ENCODE results near the gene SPIRE1. TPM values are rescaled to one million over a fixed set of nuclear protein-coding genes. Genes with fewer than 3 reads are reported as not detected.

The SPIRE1 gene
- total RNA-seq, 4 donors from 2014 or later = 4.7 to 49.5 (median 7.1) TPM

DNA sequence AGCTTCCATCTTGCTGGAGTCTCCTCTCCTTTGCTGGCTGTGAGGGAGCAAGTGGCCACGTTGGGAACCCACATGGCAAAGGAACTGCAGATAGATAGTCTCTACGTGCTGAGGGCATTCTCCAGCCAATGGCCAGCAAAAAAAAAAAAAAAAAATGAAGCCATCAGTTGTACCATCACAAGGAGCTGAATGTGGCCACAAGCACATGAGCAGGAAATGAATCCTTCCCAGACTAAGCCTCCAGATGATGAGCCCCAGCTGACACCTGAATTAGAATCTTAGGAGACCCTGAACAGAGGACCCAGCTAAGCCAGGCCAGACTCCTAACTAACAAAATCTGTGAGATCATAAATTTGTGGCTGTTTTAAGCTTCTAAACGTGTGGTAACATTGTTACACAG lies 57.9 kb downstream of the SPIRE1 start:
- H3K27me3 ChIP-seq = no peaks in the 10 kb centered on the region
- H3K4me3 ChIP-seq = no peak overlapping the region
- DNase-seq = no peak
- H3K4me1 ChIP-seq = no peaks in the 10 kb centered on the region
- H3K9me3 ChIP-seq = no peaks in the 10 kb centered on the region
- H3K27ac ChIP-seq = no peak overlapping the region
- TF ChIP-seq, protein P1, sequence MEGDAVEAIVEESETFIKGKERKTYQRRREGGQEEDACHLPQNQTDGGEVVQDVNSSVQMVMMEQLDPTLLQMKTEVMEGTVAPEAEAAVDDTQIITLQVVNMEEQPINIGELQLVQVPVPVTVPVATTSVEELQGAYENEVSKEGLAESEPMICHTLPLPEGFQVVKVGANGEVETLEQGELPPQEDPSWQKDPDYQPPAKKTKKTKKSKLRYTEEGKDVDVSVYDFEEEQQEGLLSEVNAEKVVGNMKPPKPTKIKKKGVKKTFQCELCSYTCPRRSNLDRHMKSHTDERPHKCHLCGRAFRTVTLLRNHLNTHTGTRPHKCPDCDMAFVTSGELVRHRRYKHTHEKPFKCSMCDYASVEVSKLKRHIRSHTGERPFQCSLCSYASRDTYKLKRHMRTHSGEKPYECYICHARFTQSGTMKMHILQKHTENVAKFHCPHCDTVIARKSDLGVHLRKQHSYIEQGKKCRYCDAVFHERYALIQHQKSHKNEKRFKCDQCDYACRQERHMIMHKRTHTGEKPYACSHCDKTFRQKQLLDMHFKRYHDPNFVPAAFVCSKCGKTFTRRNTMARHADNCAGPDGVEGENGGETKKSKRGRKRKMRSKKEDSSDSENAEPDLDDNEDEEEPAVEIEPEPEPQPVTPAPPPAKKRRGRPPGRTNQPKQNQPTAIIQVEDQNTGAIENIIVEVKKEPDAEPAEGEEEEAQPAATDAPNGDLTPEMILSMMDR (IDR thresholded peaks at IDR 0.05) = no peak
- no peaks in the 10 kb centered on the region for H3K36me3 ChIP-seq

DNA sequence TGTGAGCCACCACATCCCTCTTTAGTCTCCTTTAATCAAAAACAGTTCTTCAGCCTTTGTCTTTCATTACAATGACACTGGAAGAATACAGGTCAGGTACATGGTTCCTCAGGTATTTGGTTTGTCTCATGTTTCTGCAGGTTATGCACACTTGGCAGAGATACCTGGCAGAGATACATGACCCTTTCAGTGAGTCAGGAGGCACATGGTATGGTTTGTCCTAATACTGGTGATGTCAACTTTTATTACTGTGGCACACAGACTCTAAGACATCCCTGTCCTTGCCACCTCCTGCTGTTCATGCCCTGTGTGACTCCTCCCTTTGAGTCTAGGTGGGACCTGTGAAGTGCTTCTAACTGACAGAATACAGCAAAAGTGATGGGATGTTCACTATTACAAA lies 58.4 kb downstream of the SPIRE1 start:
- Histone ChIP-seq H3K4me1 (no peaks in the 10 kb centered on the region), H3K27ac (no peak overlapping the region), H3K9me3 (no peaks in the 10 kb centered on the region), H3K4me3 (no peak overlapping the region), H3K27me3 (no peaks in the 10 kb centered on the region), H3K36me3 (no peaks in the 10 kb centered on the region)
- DNase-seq = no peak
- TF ChIP-seq POLR2A (IDR thresholded peaks at IDR 0.05) = no peak
- TF ChIP-seq, protein P1 (IDR thresholded peaks at IDR 0.05) = no peak

DNA sequence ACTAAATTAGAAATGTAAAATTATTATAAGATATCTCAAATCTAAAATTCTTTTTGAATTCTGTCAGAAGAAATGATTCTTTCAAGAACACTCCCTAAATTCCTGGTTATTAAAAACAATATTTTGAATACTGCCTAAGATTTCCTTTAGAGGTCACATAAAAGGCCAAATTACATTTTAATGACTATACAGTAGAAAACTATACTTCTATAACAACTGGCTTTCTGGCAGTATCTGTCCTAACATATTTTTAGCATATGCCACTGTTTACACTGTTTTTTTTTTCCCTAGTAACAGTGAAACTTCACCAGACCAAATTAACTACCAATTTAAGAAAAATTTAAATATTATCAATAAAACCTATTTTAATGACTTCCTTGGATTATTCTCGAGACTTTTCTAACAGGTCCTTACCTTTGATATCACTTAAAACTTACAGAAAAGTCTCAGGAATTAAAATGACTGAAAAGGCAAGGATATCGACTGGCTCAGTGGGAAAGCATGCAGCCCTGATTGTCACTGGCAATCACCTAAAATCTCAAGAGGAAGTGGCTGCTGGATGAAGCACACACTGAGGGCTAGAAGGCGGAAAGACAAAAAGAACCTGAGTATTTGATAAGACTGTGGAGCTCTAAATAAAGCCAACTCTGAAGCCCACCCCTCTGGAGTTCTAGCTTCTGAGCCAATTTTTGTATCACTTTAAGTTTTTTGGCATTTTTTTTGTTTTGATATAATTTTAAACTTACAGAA lies 59.6 kb downstream of the SPIRE1 start:
- no peak for DNase-seq
- no peaks in the 10 kb centered on the region for H3K27me3 ChIP-seq
- H3K27ac ChIP-seq = no peak overlapping the region
- no peaks in the 10 kb centered on the region for H3K9me3 ChIP-seq
- H3K36me3 ChIP-seq = no peaks in the 10 kb centered on the region
- TF ChIP-seq, protein P1 (IDR thresholded peaks at IDR 0.05) = no peak
- no peak for TF ChIP-seq POLR2A (IDR thresholded peaks at IDR 0.05)
- no peaks in the 10 kb centered on the region for H3K4me1 ChIP-seq
- no peak overlapping the region for H3K4me3 ChIP-seq

DNA sequence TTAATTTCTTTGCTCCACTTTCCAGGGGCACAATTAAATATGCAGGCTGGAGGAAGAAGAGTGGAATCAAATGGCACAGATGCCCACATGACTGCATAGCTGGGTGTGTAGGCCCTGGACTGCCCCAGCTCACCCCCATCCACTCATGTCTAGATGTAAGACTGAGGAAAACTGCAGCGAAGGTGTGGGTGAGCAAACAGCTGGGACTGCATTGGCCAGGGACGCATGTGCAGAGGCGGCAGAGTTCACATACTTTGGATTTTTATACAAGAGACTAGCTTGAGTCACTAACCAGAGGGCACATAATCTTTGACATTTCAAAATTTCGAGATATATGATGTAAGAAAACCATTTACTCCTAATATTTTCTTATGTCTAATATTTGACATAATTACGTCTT lies 60.1 kb downstream of the SPIRE1 start:
- Histone ChIP-seq H3K4me3 (no peak overlapping the region), H3K4me1 (no peaks in the 10 kb centered on the region), H3K27me3 (no peaks in the 10 kb centered on the region), H3K27ac (no peak overlapping the region), H3K9me3 (no peaks in the 10 kb centered on the region), H3K36me3 (no peaks in the 10 kb centered on the region)
- TF ChIP-seq POLR2A (IDR thresholded peaks at IDR 0.05) = no peak
- TF ChIP-seq, protein P1 (IDR thresholded peaks at IDR 0.05) = no peak
- DNase-seq = no peak

DNA sequence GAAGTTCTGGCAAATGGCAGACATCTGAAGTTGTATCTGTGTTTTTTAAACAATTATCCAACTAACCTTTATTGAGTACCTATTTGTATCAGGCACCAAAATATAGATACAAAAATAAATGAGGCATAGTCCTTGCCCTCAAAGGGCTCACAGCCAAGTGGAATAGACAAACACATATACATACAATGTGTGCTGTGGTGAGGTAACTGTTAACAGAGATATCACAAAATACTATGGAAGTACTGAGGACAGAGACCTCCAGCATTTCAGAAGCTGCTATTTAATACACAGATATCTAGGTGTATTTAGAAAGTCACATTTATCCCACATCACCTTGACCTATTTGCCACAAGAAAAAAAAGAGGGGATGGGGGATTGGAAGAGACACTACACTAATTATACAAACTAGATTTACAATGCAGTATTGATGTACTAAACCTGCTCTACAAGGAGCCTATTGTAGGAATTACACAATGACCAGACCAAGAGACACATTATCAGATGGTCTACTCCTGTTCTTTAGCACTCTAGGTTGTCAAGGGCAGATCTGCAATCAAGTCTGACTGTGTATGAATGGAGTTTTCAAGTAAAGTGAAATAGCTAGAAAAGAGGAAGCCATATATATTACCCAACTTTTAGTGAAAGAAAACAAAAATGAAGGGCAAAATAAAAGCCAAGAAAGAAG lies 62.2 kb downstream of the SPIRE1 start:
- Histone ChIP-seq H3K36me3 (no peaks in the 10 kb centered on the region), H3K27ac (no peak overlapping the region), H3K9me3 (no peaks in the 10 kb centered on the region), H3K4me1 (no peaks in the 10 kb centered on the region), H3K27me3 (no peaks in the 10 kb centered on the region), H3K4me3 (no peak overlapping the region)
- DNase-seq = no peak
- TF ChIP-seq, protein P1 (IDR thresholded peaks at IDR 0.05) = no peak
- no peak for TF ChIP-seq POLR2A (IDR thresholded peaks at IDR 0.05)

Measured in Peyer's patch (tissue), 4 donors.